GM21367 (cell line): ENCODE data around the gene CCDC150.
"Not testable (repeated sequence)": the region's sequence is repeated elsewhere in the genome, so short reads cannot be mapped to it uniquely, and the experiment has no call there.

Experiments
- ATAC-seq: cut with Tn5 transposase; IDR thresholded peaks from one replicate; pipeline ENCODE4 v1.9.1; 2021; ENCODE audit not compliant: unreplicated experiment

CCDC150 gene

DNA sequence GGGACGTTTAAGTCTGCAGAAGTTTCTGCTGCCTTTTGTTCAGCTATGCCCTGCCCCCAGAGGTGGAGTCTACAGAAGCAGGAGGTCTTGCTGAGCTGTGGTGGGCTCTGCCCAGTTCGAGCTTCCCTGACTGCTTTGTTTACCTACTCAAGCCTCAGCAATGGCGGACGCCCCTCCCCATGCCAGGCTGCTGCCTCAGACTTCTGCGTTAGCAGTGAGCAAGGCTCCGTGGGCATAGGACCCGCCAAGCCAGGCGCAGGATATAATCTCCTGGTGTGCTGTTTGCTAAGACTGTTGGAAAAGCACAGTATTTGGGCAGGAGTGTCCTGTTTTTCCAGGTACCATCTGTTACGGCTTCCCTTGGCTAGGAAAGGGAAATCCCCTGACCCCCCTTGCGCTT is 70.5 kb downstream of the CCDC150 start:
- ATAC-seq = not testable (repeated sequence)

GRCh38 chr2:196711625-196712024 is 72.1 kb downstream of the CCDC150 start:
- no peak for ATAC-seq

GRCh38 chr2:196712867-196713266 is 73.4 kb downstream of the CCDC150 start:
- no peak for ATAC-seq

DNA sequence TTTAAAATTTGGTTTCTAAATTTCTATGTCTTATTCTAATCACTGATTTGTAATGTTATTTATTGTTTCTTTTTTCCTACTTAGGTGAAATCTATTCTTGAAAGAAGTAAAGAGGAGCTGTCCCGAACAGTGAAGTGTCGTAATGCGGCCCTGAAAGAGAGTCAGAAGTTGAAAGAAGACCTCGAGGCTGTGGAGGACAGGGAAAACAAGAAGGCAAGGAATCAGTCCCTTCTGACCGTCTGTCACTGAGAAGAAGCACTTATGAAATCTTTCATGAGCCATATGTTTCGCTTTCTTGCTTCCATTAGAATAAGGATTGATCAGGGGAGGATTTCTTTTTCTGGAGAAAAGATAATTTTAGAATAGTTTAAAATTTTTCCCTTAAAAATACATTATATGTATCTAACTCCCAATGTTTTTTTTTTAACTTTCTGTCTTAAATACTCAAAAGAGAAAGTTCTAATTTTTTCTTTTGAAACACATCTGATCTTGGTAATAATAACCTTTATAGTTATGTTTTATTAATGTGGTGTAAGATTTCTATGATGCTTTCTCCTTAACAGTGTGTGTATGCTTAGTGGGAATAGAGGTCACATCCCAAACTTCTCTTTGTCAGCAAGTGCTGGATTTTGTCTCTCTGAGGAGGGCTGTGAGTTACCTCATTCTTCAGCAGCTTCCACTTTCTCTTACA is 79.0 kb downstream of the CCDC150 start:
- ATAC-seq = no peak

DNA sequence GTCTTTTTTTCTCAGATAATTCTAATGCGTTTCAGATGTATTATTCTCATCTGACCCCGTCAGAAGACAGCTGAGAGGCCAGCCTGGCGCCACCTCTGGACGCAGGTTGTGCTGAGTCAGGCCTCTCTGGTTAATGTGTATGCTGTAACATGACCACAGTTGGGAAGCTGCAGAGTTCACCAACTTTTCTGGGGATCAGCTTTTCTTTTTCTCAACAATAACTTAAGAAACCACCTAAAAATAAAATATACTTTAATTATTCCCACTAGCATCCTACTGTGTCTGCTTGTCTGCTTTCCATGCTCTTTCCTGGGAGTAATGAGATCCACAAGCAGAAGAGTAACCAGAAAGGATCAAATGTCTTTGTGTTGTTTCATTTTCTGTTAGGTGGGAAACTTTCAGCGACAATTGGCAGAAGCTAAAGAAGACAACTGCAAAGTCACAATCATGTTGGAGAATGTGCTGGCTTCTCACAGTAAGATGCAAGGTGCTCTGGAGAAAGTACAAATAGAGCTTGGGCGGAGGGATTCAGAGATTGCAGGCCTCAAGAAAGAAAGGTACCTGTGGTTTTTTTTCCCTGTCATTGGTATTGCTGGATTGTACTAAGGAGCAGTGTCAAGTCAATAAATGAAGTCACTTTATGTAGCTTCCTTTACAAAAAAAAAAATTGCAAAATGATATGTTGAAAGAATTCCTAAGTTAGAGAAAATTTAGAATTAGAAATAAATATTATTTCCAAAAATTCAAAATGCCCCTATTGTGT is 79.8 kb downstream of the CCDC150 start:
- no peak for ATAC-seq

DNA sequence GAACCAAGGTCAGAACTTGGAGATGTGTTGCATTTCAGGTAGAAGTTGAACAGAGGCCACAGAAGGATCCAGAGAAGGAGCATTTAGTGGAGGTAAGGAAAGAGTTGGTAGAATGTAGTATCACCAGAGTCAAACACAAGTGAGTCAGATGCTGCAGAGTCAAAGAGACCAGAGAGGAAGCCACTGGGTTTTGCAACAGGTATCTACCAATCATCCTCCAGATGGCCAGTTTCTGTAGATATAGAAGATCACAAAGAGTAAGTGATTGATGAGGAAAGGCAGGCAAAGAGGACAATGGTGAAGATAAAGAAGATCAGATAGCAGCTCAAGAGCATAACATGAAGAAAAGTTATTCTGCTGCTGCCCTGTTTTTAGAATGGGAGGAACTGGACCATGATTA is 84.1 kb downstream of the CCDC150 start:
- ATAC-seq = no peak

DNA sequence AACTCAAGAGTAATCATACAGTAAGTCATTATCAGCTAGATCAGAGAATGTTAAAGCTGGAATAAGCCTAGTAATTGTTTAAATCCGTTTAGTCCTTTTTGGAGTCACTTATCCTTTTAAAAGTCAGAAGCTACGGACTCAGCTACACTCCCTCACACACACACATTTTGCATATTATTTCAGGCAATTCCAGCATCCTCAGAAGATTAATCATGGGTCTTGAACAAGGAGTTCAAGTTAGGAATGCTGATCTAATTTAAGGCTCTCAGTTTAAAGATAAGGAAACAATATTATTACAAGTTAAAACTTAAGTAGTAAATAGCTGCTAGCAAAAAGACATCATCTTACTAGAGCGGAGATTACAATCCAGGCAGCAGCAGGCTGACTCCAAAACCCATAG is 85.7 kb downstream of the CCDC150 start:
- no peak for ATAC-seq

DNA sequence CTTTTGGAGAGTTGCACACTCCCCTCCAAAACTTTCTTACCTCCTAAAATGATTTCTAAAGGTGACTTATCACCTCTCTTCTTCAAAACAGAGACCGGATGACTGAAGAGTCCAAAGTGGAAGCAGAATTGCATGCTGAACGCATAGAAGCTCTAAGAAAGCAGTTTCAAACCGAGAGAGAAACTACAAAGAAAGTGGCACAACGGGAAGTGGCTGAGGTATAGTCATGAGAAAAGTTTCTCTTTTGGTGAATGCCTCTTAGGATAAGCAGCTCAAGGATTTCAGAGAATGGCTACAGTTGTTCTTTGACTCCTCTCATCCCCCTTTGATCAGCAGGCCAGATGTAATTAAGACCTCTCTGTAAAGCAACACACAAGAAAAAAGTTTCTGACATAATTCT is 86.4 kb downstream of the CCDC150 start:
- no peak for ATAC-seq

- ATAC-seq = no peak
Observed at GRCh38 chr2:196729418-196729817, 89.9 kb downstream of the CCDC150 start.

DNA sequence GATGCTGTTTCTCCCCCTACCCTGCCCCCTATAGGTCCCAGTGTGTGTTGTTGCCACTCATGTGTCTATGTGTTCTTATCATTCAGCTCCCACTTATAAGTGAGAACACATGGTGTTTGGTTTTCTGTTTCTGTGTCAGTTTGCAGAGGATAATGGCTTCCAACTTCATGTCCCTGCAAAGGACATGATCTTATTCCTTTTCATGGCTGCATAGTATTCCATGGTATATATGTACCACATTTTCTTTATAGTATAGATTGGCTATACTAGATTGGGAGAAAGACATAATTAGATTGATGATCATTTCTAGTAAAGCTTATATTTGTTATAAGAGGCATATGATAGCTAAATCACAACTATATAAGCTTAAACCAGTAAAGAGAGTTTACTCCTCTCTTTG is 97.1 kb downstream of the CCDC150 start:
- not testable (repeated sequence) for ATAC-seq

DNA sequence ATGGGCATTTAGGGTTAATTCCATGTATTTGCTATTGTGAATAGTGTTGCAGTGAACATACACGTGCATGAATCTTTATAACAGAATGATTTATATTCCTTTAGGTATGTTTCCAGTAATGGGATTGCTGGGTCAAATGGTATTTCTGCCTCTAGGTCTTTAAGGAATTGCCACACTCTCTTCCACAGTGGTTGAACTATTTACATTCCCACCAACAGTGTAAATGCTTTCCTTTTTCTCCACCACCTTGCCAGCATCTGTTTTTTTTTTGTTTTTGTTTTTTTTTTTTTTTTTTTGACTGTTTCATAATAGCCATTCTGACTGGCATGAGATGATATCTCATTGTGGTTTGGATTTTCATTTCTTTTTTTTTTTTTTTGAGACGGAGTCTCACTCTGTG is 97.5 kb downstream of the CCDC150 start:
- no peak for ATAC-seq

DNA sequence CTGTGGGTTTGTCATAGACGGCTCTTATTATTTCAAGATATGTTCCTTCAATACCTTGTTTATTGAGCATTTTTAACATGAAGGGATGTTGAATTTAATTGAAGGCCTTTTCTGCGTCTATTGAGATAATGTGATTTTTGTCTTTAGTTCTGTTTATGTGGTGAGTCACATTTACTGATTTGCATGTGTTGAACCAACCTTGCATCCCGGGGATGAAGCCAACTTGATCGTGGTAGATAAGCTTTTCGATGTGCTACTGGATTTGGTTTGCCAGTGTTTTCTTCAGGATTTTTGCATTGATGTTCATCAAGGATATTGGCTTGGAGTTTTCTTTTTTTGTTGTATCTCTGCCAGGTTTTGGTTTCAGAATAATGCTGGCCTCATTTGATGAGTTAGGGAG is 99.5 kb downstream of the CCDC150 start:
- no peak for ATAC-seq

- no peak for ATAC-seq
Observed at GRCh38 chr2:196742216-196742615, 102.7 kb downstream of the CCDC150 start.

DNA sequence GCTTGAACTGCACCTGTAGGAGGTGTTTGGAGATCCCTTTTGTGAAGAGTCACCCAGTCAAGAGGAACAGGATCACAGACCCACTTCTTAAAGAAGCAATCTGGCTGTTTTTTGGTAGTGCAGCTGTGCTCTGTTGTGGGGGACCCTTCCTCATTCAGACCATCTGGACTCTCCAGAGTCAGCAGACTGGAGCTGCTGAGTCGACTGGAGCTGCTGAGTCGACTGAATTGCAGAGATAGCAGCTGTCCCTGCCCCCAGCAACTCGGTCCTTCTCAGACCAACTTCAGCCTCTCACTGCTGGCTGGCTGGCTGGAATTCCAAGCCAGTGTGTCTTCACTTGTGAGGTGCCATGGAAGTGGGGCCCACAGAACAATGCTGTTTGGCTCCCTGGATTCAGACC is 103.2 kb downstream of the CCDC150 start:
- no peak for ATAC-seq

GRCh38 chr2:196743165-196743564 is 103.7 kb downstream of the CCDC150 start:
- no peak for ATAC-seq

DNA sequence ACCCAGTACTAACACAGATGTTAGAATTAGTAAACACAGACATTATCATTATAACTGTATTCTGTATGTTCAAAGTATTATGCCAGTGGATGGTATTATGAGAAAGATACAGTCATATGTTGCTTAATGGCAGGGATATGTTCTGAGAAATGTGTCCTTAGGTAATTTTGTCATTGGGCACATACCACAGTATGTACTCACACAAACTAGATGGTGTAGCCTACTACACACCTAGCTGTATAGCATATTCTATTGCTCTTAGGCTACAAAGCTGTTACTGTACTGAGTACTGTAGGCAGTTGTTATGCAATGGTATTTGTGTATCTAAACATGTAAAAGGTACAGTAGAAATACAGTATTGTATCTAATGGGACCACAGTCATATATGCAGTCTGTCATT is 106.2 kb downstream of the CCDC150 start:
- no peak for ATAC-seq

GRCh38 chr2:196747400-196747799 is 107.9 kb downstream of the CCDC150 start:
- no peak for ATAC-seq

DNA sequence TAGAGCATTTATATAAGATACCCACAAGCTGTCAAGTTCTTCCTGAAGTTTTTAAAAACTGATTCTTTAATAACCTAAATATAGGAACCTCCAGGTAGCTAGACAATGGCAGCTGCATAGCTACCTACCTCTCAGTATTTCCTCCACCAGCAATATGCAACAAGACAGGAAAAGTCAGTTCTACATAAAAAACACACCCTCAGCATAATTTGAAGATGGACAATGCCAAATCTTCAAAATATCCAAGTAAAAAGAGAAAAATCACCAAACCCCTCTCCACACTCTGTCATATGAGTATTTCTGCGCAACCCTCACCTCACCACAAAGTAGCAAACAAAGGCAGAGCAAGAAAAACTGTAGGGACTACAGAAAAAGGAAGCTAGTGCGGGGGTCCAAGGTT is 108.6 kb downstream of the CCDC150 start:
- no peak for ATAC-seq

DNA sequence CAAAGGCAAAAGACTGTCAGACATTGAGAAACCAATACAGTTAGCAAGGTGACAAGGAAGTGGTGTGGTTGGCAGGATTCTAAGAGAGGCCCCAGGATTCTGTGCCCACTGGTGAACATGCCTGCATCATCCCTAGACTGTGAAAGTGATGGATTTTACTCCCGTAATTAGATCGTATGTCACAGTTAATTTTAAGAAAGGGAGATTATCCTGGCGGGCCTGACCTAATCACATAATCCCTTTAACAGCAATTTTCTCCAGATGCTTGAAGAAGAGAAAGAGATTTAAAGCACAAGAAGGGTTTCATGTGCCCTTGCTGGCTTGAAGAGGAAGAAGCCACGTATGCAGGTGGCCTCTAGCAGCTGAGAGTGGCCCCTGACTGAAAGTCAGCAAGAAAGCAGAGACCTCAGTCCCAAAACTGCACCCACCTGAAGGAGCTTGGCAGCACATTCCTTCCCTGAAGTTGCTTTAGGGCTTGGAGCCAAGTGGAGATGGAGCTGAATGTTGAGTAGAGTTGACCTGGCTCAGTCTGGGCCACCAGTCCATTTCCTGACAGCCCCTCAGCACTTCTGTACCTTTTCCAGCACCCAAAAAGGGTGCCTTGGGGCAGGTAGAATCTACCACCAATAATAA is 110.9 kb downstream of the CCDC150 start:
- ATAC-seq = no peak

DNA sequence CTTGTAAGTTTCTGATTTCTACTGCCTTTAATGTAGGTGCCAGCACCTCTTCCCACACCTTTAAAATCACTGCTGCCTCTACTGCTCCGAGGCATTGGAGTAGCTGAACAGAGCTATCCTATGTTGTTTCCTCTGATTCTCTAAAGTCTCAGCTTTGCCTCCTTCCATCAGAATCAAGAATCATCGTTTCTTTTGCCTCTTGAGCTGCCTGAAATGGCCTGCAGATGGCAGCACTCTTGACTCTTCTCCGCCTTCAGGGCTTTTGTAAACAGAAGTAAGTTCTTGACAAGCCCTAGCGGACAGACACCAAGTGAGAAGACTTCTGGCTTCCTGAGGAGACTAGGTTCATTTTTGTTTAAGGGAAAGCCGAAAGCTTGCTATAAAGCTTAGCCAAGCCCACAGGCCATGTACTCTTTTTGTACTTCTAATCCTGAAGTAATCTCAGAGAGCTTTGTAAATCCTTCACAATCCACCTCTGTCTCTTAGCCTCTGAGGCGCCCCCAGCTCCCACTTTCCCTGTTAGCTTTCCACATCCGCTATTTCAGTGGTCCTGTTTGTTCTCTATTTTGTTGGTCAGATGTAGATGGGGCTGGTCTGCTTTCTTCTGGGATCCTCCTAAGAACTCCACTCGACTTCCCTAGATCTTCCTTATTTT is 111.6 kb downstream of the CCDC150 start:
- peak; percentile 97 for ATAC-seq

DNA sequence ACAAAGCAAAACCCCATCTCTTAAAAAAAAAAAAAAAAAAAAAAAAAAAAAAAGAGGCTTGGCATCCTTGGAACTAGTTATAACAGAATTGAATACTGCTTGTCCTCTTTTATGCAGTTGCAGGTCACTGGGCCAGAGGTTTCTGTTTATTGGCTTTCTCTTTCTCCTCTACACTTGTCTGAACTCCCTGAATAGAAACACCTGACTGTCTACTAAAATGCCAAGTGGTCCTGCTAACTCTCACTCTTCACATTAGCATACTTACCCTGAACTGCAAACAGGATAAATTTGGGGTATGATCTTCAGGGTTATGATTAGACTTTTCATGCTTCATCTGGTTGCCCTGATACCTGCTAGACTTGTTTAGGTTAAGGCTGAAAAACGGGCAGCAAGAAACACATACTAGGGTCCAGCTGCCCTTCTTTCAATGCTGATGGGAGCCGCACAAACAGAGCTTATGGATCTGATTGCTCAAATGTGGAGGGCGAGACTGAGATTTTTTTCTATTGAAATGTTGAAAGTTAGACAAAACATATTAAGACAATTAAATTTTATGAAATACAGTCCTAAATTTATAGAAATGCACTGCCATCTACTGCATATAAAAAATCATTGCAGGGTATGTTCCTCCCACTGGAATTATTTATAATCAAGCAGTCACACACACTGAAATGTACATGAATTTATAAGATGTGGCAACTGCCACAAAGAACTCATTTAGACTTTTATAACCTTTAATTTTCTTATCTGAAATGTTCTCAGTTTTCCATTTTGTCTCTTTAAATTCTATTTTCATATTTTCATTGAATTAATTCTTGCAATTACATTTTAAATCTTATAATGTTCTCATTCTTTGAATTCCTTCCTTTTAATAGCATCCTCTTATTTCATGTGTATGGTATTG is 119.2 kb downstream of the CCDC150 start:
- ATAC-seq = no peak
